H4 (cell line): Measurements from ENCODE around the gene HHIPL2. TPM values are rescaled to one million over a fixed set of nuclear protein-coding genes. Genes with fewer than 3 reads are reported as not detected.

ENCODE experiments used
- DNase-seq: peaks from one replicate; pipeline ENCODE4 v3.0.0-alpha.2; 2015; ENCODE audit warnings: low spot score
- total RNA-seq: library from RNA; depleted of rRNA; stranded (reverse); fragments of >200 nt; shearing (Covaris generic); gene quantifications from 2 replicates; pipeline ENCODE4 v1.2.3, GENCODE V29; 2014; rRNA removed

The HHIPL2 gene
- total RNA-seq, result 20.9 and 22.5 TPM in 2 replicates

DNA sequence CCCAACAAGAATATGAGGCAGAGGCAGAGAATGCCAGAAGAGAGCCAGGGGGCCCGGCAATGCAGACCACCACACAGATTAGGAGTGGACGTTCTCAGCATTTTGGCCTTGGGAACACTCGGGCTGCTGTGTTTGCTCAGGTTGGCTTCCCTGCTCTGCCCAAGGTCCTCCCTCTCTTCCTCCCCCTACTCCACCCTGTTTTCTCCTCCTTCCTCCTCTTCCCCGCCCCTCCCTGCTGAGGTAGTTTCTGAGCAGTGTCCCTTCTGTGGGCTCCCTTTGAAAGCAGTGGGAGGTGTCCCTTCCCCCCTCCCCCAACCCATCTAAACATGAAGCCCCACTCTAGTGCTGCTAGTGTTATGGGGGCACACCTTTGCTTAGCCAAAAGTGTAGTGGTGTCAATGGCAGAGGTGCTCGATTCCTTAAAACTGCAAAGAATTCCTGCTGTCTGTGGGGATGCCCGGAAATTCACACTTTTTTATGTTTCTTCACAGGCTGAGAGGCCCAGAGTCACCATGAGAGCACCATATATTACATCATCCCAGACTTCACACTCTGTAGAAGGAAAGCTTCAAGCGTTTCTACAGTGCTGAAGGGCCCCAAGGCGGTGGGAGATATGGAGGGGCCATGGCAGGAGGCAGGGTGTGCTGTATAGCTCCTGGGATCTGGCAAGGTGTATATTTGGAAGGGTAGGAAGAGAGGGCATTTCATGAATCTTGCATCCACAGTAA, at the start of gene HHIPL2:
HHIPL2 (minus strand) TSS at position 161 of the 728 bp plus-strand sequence; CDS start at position 101, 60 bp downstream.
- peak; percentile 72 for DNase-seq

DNA sequence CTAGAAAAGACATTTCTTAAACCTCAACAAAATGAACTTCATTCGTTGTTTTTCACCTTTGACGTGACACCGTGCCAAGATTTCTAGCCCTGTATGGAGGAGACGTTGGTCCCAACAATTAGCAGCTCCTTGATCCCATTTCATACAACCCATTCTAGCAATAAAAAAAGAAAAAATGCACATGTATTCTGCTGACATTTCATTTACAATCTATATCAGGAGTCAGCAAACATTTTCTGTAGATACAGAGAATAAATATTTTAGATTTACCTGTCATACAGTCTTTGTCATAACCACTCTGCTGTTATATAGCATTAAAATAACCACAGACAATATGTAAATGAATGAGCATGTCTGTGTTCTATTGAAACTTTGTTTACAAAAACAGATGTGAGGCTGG, 48.8 kb upstream of the HHIPL2 start:
- DNase-seq, result no peak

GRCh38 chr1:222594789-222595188, 46.9 kb upstream of the HHIPL2 start:
- DNase-seq, result no peak

GRCh38 chr1:222592171-222592570, 44.3 kb upstream of the HHIPL2 start:
- no peak for DNase-seq

DNA sequence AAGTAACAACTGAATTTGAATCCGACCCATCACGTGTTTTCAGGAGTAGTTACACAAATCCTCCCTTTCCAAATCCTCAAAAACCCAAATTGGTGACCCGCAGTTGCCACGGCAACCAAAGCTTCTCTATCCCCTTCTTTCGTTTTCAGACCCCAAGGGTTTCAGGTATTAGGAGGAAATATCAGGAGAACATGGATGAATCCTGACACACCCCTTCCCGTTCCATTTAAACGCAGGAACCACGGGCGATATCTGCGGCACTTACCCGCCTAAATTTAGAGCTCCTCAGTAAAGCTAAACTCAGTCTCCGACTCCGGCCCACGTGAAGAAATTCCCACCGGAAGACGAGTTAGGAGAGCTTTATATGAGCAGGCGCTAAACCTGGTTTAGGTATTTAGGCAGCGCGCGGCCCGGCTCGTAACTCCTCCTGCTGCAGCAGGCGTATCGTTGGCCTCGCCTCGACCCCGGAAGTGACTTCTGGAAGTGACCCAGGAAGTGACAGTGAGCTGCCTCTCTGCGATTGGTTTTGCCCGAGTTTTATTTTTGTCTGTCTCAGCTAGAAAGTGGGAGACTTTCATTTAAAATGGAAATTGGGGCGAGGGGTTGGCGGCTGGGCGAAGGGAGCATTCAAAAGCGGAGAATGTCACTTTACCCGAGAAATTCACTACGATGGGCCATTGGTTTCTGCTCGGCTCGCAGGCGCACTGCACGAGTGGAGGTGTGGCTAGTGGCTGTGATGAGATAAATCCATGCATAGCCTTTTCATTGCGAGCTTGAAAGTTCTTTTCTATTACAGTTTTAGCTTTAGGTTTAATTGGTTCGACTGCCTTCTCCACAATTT, 41.8 kb upstream of the HHIPL2 start, which contains the start of gene TAF1A:
TAF1A (minus strand) TSS at position 472 of the 841 bp plus-strand sequence.
- DNase-seq, result peak; percentile 85

DNA sequence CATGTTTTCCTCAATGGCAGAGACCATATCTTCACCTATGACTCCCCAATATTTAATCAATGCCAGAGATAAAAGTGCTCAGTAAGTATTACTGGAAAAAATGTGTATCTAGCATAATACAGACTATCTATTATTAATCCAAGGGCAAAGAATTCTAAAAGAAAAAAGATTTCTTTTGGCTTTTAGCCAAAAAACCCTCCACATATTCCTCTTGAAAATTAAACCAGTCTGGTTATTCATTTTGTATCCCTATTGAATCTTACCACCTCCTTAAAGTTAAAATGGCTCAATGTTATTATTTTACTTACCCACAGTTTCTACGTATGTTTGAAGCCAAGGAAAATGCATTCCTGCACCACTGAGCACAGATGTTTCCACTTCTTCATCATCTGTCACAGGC, 40.2 kb upstream of the HHIPL2 start:
- no peak for DNase-seq

DNA sequence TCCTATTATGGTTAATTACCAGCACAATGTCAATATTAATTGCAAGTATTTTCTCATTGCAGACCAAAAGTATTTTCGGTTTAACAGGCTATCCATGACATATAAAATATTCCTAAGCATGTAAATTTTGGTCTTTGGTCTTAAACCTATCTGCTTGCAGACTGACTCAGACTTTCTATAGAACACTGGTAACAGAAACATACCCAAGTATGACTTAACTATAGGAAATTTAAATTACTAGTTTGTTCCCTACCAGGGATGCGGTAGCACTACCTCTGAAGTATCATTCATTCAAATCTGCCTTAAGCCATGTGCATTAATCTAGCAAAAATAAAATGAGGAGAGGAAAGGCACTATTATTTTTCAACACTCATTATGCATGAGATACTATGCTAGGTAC, 38.9 kb upstream of the HHIPL2 start:
- DNase-seq, result no peak

GRCh38 chr1:222583079-222583478, 35.2 kb upstream of the HHIPL2 start:
- DNase-seq, result no peak

GRCh38 chr1:222582099-222582774, 34.3 kb upstream of the HHIPL2 start:
- peak; percentile 10 for DNase-seq

- no peak for DNase-seq
These were observed 31.4 kb upstream of the HHIPL2 start for GRCh38 chr1:222579316-222579715.

DNA sequence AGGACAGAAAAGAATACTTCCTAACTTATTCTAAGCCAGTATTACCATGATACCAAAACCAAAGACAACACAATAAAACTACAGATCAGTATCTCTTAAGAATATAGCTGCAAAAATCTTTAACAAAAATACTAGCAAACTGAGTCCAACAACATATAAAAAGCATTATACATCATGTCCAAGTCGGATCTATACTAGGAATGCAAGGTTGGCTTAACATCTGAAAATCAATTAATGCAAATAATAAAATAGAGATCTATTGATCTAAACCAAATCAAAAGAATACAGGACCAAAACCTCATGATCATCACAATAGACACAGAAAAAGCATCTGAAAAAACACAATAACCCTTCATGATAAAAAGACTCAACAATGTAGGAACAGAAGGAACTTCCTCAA, 22.9 kb upstream of the HHIPL2 start:
- DNase-seq, result no peak

DNA sequence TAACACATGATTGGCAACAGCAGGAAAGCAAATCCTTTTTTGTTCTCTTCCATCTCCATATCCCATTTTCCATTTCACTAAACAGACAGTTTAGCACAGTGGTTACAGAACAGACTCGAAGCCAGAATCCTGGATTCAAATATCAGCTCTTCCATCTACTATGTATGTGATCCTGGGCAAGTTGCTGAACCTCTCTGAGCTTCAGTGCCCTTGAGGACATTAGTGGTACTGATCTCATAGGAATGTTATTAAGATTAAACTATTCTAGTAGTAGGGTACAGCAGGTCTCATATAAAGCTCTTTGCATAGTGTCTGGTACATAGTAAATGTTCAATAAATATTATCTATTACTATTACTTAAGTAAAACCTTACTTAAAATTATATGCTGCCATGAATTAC, 13.8 kb upstream of the HHIPL2 start:
- no peak for DNase-seq

GRCh38 chr1:222557574-222557973, 9.7 kb upstream of the HHIPL2 start:
- DNase-seq, result no peak

- DNase-seq, result no peak
These were observed 9.2 kb upstream of the HHIPL2 start for GRCh38 chr1:222557148-222557547.

GRCh38 chr1:222555992-222556615, 8.2 kb upstream of the HHIPL2 start:
- no peak for DNase-seq

DNA sequence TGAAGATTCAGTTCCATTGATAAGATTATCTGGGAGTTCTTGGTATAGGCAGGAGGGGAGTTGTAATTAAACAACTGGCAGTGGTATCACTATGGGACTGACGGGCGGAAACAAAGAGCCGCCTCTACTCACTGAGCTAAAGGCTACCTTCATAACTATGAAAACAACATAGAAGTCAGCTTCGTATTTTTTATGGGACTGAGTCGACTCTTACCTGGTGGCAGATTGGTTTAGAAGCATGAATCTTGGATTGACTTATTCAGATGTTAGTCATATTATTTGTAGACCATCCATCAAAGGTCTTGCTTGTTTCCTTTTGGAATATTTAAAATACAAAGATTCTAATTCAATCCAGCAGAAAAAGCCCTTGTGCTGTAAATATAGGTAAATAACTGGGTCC, 6.3 kb upstream of the HHIPL2 start:
- DNase-seq, result no peak

DNA sequence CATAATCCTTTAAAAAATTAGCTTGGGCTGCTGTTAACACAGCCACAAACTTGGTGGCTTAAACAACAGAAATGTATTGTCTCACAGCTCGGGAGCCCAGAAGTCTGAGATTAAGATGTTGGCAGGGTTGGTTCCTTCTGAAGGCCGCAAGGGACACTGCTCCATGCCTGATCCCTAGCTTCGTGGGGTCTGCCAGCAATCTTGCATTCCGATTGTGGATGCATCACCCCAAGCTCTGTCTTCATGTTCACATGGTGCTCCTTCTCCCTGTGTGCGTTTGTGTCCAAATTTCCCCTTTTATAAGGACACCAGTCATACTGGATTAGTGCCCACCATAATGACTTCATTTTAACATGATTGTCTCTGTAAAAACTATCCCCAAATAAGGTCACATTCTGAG, 5.0 kb upstream of the HHIPL2 start:
- no peak for DNase-seq

DNA sequence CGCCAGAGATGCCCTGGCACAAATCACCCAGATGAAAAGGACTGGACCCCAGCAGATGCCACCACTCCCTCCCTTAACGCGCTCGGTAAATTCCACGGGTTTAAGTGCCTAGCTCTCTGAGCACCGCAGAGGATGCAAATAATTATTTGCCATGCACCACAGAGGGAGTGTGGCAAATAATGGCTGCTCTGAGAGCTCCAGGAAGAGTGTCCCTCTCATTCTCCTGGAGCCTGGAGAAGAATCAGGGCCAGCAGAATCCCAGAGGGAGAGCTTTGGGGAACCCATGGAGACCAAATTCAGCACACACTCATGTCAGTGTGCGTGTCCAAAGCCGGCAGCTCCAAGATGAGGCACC, 667 bp downstream of the HHIPL2 start:
- no peak for DNase-seq

GRCh38 chr1:222546548-222547259, 1.2 kb downstream of the HHIPL2 start:
- peak; percentile 95 for DNase-seq

GRCh38 chr1:222546091-222546490, 1.8 kb downstream of the HHIPL2 start:
- no peak for DNase-seq

DNA sequence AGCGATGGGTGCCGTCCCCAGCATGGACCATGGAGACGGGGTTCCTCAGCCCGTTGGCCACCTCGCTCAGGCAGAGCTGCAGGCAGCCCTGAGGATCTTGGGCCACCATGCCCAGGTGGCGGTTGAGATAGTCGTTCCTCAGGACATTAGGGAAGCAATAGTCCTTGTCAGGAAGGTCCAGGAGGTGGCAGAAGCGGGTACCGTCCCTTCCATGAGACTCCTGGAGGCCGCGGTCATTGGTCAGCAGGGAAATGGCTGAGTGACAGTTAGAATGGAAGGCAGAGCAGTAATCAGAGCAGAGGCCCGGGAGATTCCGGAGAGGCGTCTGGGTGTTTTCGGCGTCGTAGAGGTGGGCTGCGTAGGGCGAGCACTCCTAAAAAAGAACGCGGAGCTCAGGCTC, 4.1 kb downstream of the HHIPL2 start:
- DNase-seq, result no peak
